ENCODE measurements around the gene AOPEP.

Gene AOPEP

DNA sequence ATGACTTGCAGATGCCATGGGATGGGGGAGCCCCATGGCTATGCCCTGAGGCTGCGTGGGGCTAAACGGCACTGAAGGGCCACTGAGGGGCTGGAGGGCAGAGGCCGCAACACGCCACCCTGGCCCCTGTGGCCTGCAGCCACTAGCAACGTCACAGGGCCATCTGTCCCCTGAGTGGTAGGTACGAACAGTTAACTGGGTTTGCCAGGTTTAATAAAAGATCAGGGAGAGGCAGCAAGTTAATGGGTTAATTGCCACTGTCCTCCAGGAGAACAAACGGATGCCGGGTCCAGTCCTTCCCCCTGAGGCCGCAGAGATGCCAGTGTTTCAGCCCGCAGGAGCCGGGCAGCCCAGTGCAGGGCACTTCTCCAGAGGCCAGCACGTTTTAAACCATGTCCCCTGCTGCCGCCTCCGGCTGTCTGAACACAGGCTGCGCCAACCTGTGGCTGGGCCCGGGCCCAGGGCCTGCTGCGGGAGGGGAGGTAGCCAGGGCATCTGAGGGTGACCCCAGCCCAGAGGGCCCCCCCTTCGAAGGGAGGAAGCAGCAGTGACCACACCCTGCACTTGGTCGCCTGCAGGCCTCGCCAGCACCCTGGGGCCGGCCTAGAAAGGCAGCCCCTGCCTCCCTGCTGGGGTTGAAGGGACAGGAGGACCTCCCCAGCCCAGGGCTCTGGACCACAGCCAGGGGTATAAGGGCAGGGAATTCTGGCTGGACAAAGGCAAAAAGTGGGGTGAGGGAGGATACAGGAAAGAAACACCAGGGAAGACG, 363.7 kb downstream of the AOPEP start:
- no peak for DNase-seq

- no peak for DNase-seq
Measured at GRCh38 chr9:95090871-95091577, 364.5 kb downstream of the AOPEP start.

DNA sequence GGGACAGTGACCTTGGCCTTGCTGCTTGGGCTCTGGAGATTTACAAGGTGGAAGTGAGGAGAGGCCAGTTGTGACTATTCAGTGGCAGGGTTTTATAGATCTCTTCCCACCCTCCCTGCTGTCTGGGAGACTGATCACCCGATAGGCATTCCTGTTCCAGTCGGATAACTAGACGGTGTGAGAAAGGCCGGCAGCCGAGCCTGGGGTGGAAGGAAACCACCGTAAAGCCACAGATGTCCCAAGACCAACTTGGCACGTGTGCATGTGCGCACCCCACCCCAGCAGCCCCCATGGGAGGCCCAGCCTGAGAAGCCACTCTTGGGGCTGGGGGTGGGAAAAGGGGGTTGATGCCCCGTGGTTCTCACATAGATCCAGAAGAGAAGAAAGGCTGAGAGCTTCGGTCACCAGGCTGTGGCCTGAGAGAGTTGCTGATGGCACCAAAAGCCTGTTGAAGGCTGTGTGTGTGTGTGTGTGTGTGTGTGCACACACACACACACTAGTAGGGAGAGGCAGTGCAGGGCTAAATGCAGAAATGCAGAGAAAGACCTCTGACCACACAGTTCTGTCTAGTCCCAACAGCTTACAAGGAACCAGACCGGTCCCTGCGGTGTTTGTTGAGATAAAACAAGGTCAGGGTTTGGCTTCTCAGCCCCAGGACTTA, 365.2 kb downstream of the AOPEP start:
- no peak for DNase-seq

- DNase-seq: no peak
Measured at GRCh38 chr9:95092262-95093072, 366.0 kb downstream of the AOPEP start.

- no peak for DNase-seq
Measured at GRCh38 chr9:95093586-95093985, 367.1 kb downstream of the AOPEP start.

DNA sequence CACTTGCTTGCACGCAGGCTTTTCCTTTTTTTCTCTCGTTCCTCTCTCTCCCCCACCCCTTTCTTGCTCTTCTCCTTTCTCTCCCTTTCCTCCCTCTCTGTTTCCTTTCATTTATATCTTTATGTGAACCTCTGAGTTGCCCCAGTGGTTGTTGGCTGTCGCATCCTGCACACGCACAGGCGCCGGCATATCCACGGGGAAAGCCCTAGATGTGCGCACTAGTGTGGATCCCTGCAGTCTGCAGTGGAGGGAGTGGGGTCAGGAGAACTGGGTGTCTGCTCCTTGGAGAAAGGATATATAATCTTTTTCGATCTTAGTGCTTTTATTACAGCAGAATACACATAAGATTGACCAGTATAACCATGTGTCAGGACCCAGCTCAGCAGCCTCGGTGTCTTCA, 367.5 kb downstream of the AOPEP start:
- DNase-seq: no peak

GRCh38 chr9:95095641-95096355, 369.3 kb downstream of the AOPEP start:
- no peak for DNase-seq

GRCh38 chr9:95096381-95096780, 369.9 kb downstream of the AOPEP start:
- no peak for DNase-seq

GRCh38 chr9:95096807-95097206, 370.3 kb downstream of the AOPEP start:
- no peak for DNase-seq

DNA sequence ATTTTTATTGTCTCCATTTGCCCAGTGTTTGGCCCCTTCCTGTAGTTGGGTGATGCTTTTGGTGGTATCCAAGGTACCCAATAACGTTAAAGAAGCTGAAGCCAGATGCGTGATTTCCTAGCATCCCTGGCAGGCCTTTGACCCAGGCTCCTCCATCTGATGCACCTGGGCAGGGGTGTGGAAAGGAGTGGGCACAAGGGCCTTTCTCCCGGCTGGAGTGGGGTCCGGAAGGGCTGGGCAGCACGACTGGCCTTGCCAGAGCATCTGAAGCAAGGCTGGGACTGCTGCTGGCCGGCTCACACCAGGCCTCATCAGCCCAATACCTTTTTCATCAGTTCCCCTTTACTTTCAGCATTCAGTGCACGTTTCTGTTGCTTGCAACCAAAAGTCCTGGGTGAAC, 370.8 kb downstream of the AOPEP start:
- DNase-seq: no peak

GRCh38 chr9:95098391-95098921, 372.0 kb downstream of the AOPEP start:
- no peak for DNase-seq

GRCh38 chr9:95099321-95100070, 373.0 kb downstream of the AOPEP start:
- DNase-seq: no peak

DNA sequence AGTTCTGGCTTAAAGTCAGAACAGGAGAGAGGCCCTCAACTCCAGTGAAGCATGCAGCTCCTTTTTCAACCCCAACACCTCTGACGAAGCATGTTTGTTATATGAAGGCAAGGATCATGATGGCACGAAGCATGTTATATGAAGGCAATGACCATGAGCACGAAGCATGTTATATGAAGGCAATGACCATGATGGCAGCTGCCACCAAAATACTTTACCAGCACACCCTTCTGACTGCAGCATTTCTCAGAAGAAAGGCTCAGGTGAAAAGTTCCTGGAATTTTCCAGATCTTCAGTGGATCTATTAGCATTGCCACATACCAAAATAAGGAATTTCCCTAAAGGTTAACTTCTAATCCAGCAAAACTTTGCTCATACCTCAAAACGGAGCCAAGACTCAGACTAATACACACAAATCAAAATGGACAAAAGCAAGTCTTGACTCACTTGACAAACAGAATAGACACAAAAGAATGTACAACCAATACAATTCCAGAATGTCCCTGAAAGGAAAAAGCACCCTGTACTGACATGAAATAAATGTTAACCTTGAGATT, 373.6 kb downstream of the AOPEP start:
- no peak for DNase-seq

GRCh38 chr9:95101326-95101725, 374.8 kb downstream of the AOPEP start:
- DNase-seq: no peak

- no peak for DNase-seq
Measured at GRCh38 chr9:95102001-95102433, 375.5 kb downstream of the AOPEP start.

DNA sequence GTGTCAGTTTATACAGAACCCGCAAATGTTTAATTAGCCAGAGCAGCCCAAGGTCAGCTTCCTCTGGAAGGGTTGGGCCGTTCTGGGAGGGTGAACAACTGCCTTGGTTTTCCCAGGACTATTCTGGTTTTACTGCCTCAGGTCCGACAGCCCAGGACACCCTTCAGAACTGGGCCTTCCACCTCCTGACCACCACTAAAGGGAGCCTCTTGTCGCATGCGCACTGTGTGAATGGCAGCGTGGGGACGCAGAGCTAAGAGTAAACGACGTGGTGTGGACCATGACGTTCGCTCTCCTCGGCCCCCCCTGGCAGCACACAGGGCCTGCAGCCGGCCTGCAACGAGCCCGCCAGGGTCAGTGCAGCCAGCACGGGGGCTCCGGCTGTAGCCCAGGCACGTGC, 376.1 kb downstream of the AOPEP start:
- no peak for DNase-seq

- DNase-seq: no peak
Measured at GRCh38 chr9:95103281-95103771, 376.8 kb downstream of the AOPEP start.

DNA sequence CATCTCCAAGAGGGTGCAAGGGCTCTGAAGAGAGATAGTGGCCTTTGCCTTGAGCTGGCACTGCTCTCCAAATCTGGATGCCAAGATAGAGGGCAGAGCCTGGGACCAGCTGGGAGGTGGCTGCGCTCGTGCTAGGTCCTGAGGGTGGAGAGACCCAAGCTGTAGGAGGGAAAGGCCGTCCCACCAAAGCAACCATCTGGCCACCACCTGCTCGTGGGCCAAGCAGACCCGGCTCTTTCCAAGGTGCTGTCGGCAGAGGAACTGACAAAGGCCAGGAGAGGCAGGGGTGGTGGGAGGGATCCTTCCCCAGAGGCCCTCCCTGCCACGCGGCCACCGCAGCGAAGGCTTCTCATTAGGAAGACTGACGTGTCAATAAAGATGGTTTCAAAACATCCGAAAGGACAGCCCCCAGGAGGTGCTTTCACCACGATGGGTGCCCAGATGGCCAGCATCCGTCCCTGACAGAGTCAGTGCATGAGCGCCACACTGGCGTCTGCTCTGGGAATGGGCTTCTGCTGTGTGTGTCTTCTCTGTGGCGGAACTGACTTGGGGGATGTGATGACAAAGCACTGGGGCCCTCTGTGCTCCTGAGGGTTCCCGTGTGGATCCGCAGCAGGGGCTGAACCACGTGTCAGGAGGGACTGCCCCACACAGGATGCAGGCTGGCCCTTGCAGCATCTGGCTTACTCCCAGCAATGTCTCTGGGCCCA, 377.5 kb downstream of the AOPEP start:
- no peak for DNase-seq

GRCh38 chr9:95104581-95104960, 378.1 kb downstream of the AOPEP start:
- DNase-seq: no peak

DNA sequence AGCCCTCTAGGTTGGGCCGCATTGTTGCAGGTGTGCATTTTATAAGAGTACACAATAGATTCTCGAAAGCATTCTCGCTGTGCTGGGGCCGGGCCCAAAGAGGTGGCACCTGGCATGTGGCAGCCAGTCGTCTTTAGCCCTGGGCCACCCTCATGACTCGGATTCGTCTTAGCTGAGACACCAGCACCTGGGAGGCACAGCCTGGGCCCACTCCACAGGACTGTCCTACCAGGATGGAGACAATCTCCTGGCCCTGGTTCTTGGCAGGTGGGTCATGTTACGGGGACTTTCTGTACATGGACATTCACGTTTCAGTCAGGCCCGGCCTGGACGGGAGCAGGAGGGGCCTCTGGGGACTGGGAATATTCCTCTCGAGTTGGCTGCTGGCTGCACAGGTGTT, 378.5 kb downstream of the AOPEP start:
- DNase-seq: no peak
